Muscle layer of colon (tissue), 2 donors: ENCODE results near the gene CLDN5.

Experiments
- H3K27ac ChIP-seq: one replicate; pipeline ENCODE4 v1.7.0; 2013; ENCODE audit warnings: low read depth, mild to moderate bottlenecking, low read length, moderate library complexity
- H3K27me3 ChIP-seq, 2 donors: one replicate each; pipeline ENCODE4 v1.7.0; 2013; ENCODE audit warnings: low read length in 2 of 2, mild to moderate bottlenecking in 2 of 2; ENCODE audit not compliant: insufficient read depth in 2 of 2, control insufficient read depth in 1 of 2
- H3K36me3 ChIP-seq: one replicate; pipeline ENCODE4 v1.7.0; 2013; ENCODE audit warnings: mild to moderate bottlenecking, low read length; ENCODE audit not compliant: insufficient read depth
- H3K4me1 ChIP-seq: one replicate; pipeline ENCODE4 v1.7.0; 2013; ENCODE audit warnings: mild to moderate bottlenecking, low read length; ENCODE audit not compliant: insufficient read depth
- H3K4me3 ChIP-seq, 2 donors: one replicate each; pipeline ENCODE4 v1.7.0; 2013; ENCODE audit warnings: low read length in 2 of 2, low read depth in 1 of 2, mild to moderate bottlenecking in 1 of 2, moderate library complexity in 1 of 2
- H3K9ac ChIP-seq: one replicate; pipeline ENCODE4 v1.7.0; 2013; ENCODE audit warnings: low read length
- H3K9me3 ChIP-seq: one replicate; pipeline ENCODE4 v1.7.0; 2013; ENCODE audit warnings: mild to moderate bottlenecking, low read length
- donor health status: abdominal sarcoma.
- donor health status: Adenocarcinoma of cecum.

The CLDN5 gene

GRCh38 chr22:19527321-19527721 lies 3.1 kb upstream of the CLDN5 start:
- Histone ChIP-seq H3K9ac (no peak overlapping the region), H3K9me3 (no peaks in the 10 kb centered on the region), H3K36me3 (no peaks in the 10 kb centered on the region), H3K4me1 (no peaks in the 10 kb centered on the region), H3K27ac (no peak overlapping the region), H3K4me3 (no peak overlapping the region), H3K27me3 (peaks cover 0 to 47% of the 10 kb centered on the region in 2 donors)

DNA sequence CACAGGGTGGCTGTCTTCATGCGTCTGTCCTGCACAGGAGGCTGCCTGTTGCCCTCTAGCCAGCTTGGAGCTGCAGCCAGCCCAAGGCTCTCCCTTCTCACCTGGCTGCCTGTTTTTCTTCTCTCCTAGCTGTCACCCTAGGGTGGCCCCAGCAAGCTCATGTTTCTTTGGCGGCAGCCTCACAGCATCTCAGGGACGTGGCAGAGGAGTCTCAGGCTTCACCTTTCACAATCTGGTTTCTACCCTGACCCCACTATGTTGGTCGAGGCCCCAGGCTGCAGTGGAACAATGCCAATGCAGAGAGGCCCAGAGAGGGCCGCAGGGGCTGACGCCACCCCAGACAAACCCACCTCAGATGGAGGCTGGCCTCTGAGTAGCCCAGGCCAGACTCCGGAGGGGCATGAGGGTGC lies 2.5 kb upstream of the CLDN5 start:
- Histone ChIP-seq H3K9ac (no peak overlapping the region), H3K27ac (no peak overlapping the region), H3K36me3 (no peaks in the 10 kb centered on the region), H3K4me3 (no peak overlapping the region), H3K27me3 (peaks cover 0 to 47% of the 10 kb centered on the region in 2 donors), H3K9me3 (no peaks in the 10 kb centered on the region), H3K4me1 (no peaks in the 10 kb centered on the region)

DNA sequence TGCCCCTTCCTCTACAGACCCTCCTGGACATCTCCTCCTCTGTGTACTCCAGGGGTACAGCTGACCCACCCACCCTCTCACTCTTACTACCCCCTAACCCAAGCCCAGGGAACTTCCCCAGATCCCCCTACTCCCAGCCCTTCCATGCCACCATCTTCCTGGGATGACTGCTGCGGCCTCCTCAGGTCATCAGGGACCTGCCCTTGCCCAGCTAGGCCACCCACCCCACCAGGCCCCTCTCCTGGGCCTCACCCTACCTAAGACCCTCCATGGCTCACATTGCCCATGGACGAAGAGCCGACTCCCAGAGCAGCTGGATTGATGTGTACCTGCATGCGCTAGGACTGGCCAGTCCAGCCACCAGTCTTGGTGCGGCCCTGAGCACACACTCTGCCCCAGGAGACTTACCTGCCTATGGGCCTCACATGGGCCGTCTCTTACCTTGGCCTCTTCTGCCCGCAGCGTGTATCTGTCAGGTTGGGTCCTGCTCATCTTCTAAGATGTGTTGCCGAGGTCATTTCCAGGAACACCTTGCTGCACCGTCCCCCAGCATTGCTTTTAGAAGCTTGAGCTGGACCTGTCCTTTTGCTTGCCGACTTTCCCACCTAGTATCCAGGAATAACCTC lies 2.0 kb upstream of the CLDN5 start:
- Histone ChIP-seq H3K4me3 (no peak overlapping the region), H3K27ac (no peak overlapping the region), H3K9ac (no peak overlapping the region), H3K36me3 (no peaks in the 10 kb centered on the region), H3K27me3 (peaks cover 0 to 47% of the 10 kb centered on the region in 2 donors), H3K9me3 (no peaks in the 10 kb centered on the region), H3K4me1 (no peaks in the 10 kb centered on the region)

- Histone ChIP-seq H3K9ac (no peak overlapping the region), H3K4me1 (no peaks in the 10 kb centered on the region), H3K27me3 (peaks cover 0 to 45% of the 10 kb centered on the region in 2 donors), H3K4me3 (no peak overlapping the region), H3K9me3 (no peaks in the 10 kb centered on the region), H3K27ac (no peak overlapping the region), H3K36me3 (no peaks in the 10 kb centered on the region)
These were observed 1.5 kb upstream of the CLDN5 start for GRCh38 chr22:19525666-19526065.

DNA sequence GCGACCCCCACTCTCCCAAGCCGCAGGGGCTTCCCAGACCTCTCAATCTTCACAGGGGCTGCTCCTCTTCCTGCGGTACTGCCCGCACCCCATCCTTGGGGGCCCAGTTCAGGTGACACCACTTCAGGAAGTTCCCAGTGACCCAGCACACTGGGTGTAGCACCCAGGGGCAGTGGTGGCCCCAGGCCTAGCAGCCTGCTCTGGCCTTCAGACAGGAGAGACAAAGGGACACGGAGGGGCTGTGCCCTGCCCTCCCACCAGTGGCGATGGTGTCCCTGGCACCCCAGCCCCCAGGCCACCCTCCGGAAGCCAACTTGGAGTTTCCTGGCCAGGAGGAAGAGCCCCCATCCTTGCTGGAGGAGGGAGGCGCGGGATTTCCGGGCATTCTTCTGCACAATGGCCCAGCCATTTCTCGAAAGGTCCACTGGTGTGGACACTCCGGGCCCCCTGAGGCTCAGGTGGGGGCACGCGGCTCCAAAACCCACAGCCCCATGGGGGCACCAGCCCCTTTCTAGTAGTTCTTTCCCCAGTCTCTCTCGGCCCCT lies 978 bp upstream of the CLDN5 start:
- no peak overlapping the region for H3K4me3 ChIP-seq

DNA sequence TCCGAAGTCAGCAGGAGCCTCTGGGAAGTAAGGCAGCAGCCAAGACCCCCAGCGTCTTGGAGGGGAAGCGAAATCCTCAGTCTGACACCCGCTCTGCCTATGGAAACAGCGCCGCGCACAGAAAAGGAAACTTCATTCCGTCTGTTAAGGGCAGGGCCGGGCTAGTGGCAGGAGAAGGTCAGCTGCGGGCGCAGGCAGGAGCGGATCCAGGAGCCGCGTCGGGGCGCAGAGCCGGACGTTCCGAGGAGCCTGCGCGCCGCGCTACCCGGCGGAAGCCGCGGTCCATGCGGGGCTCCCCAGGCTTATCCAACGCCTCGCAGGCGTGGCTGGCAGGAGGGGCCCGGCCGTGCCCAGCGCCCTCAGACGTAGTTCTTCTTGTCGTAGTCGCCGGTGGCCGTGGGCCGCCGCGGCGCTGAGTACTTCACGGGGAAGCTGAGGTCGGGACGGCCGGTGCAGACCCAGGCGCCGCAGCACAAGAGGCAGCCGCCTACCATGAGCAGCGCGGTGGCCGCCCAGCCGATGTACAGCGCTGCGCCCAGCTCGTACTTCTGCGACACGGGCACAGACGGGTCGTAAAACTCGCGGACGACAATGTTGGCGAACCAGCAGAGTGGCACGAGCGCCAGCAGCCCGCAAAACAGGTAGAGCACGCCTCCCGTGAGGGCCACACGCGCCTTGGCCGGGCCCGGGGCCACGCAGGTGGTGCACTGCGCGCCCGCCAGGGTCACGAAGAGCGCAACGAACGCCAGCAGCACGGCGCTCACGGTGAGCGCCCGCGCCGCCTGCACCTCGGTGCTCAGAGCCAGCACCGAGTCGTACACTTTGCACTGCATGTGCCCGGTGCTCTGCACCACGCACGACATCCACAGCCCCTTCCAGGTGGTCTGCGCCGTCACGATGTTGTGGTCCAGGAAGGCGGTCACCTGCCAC lies 705 bp downstream of the CLDN5 start:
- no peaks in the 10 kb centered on the region for H3K36me3 ChIP-seq
- no peak overlapping the region for H3K27ac ChIP-seq
- H3K9me3 ChIP-seq = no peaks in the 10 kb centered on the region
- H3K4me1 ChIP-seq = no peaks in the 10 kb centered on the region
- H3K27me3 ChIP-seq = peaks cover 0 to 43% of the 10 kb centered on the region in 2 donors
- H3K9ac ChIP-seq = no peak overlapping the region
- H3K4me3 ChIP-seq = peak overlapping the region in 1 of 2 donors; percentile 18

More for the DNA sequence above, 978 bp upstream of the CLDN5 start:
- H3K9ac ChIP-seq = no peak overlapping the region
- H3K9me3 ChIP-seq = no peaks in the 10 kb centered on the region
- H3K27me3 ChIP-seq = peaks cover 0 to 43% of the 10 kb centered on the region in 2 donors
- H3K36me3 ChIP-seq = no peaks in the 10 kb centered on the region
- no peaks in the 10 kb centered on the region for H3K4me1 ChIP-seq
- H3K27ac ChIP-seq = no peak overlapping the region

DNA sequence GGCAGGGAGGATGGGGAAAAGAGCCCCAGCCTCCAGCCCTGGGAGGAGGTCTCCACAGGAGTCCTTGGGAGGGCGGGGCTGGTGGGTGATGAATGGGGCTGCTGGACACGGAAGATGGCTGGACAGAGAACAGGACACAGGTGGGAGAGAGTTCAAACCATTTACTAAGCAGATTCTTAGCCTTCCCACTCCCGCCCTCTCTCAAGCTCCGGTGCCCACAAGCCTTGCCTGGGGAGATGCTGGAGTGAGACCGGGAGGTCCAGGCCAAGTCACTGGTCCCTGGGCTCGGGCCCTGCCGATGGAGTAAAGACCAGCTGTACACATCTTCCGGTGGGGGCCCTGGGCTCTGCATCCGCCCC lies 1.4 kb downstream of the CLDN5 start:
- no peak overlapping the region for H3K27ac ChIP-seq
- H3K36me3 ChIP-seq = no peaks in the 10 kb centered on the region
- no peaks in the 10 kb centered on the region for H3K9me3 ChIP-seq
- peaks cover 0 to 43% of the 10 kb centered on the region in 2 donors for H3K27me3 ChIP-seq
- no peak overlapping the region for H3K9ac ChIP-seq
- H3K4me1 ChIP-seq = no peaks in the 10 kb centered on the region
- peak overlapping the region in 1 of 2 donors; percentile 18 for H3K4me3 ChIP-seq

- no peaks in the 10 kb centered on the region for H3K36me3 ChIP-seq
- no peak overlapping the region for H3K27ac ChIP-seq
- peaks cover 0 to 43% of the 10 kb centered on the region in 2 donors for H3K27me3 ChIP-seq
- no peaks in the 10 kb centered on the region for H3K9me3 ChIP-seq
- peak overlapping the region in 1 of 2 donors; percentile 18 for H3K4me3 ChIP-seq
- no peak overlapping the region for H3K9ac ChIP-seq
- H3K4me1 ChIP-seq = no peaks in the 10 kb centered on the region
These were observed 1.9 kb downstream of the CLDN5 start for GRCh38 chr22:19522190-19522880.

- H3K9me3 ChIP-seq = no peaks in the 10 kb centered on the region
- no peak overlapping the region for H3K9ac ChIP-seq
- H3K27me3 ChIP-seq = peaks cover 0 to 32% of the 10 kb centered on the region in 2 donors
- no peak overlapping the region for H3K4me3 ChIP-seq
- H3K27ac ChIP-seq = no peak overlapping the region
- no peaks in the 10 kb centered on the region for H3K4me1 ChIP-seq
- H3K36me3 ChIP-seq = no peaks in the 10 kb centered on the region
These were observed 3.5 kb downstream of the CLDN5 start for GRCh38 chr22:19520566-19521305.

GRCh38 chr22:19520007-19520406 lies 4.2 kb downstream of the CLDN5 start:
- Histone ChIP-seq H3K36me3 (no peaks in the 10 kb centered on the region), H3K4me3 (no peak overlapping the region), H3K9ac (no peak overlapping the region), H3K4me1 (no peaks in the 10 kb centered on the region), H3K9me3 (no peaks in the 10 kb centered on the region), H3K27me3 (peaks cover 0 to 25% of the 10 kb centered on the region in 2 donors), H3K27ac (no peak overlapping the region)
